ENCODE data around the gene ERCC1.
"Not testable (repeated sequence)": the region's sequence is repeated elsewhere in the genome, so short reads cannot be mapped to it uniquely, and the experiment has no call there.

Gene ERCC1

GRCh38 chr19:45424191-45425058 is 708 bp upstream of the ERCC1 start:
- DNase-seq: peak; percentile 43 to 54

- DNase-seq: no peak
Observed at GRCh38 chr19:45423033-45423588, 606 bp downstream of the ERCC1 start.

GRCh38 chr19:45421947-45422498 is 1.7 kb downstream of the ERCC1 start:
- DNase-seq: no peak

GRCh38 chr19:45420871-45421270 is 2.8 kb downstream of the ERCC1 start:
- DNase-seq: no peak

- DNase-seq: no peak
Observed at GRCh38 chr19:45420356-45420755, 3.4 kb downstream of the ERCC1 start.

GRCh38 chr19:45419895-45420294 is 3.8 kb downstream of the ERCC1 start:
- no peak for DNase-seq

- peak in 1 of 2 donors; percentile 69 for DNase-seq
Observed at GRCh38 chr19:45419396-45419795, 4.3 kb downstream of the ERCC1 start.

- DNase-seq: no peak
Observed at GRCh38 chr19:45418802-45419201, 4.9 kb downstream of the ERCC1 start.

- no peak for DNase-seq
Observed at GRCh38 chr19:45417151-45417550, 6.6 kb downstream of the ERCC1 start.

- DNase-seq: no peak
Observed at GRCh38 chr19:45414468-45414867, 9.2 kb downstream of the ERCC1 start.

GRCh38 chr19:45413497-45413896 is 10.2 kb downstream of the ERCC1 start:
- no peak for DNase-seq

- not testable (repeated sequence) for DNase-seq
Observed at GRCh38 chr19:45410330-45410729, 13.4 kb downstream of the ERCC1 start.

- DNase-seq: no peak
Observed at GRCh38 chr19:45409557-45409920, 14.2 kb downstream of the ERCC1 start.

GRCh38 chr19:45408830-45409556 is 14.7 kb downstream of the ERCC1 start:
- no peak for DNase-seq

GRCh38 chr19:45408121-45408520 is 15.6 kb downstream of the ERCC1 start:
- no peak for DNase-seq

- not testable (repeated sequence) for DNase-seq
Observed at GRCh38 chr19:45407585-45407984, 16.1 kb downstream of the ERCC1 start.

GRCh38 chr19:45407091-45407375 is 16.7 kb downstream of the ERCC1 start:
- no peak for DNase-seq

- DNase-seq: peak; percentile 74 to 85
Observed at GRCh38 chr19:45406226-45407090, 17.3 kb downstream of the ERCC1 start, which contains the start of gene POLR1G. POLR1G (plus strand) TSS chr19:45406644; CDS start chr19:45406697, 53 bp downstream.

- peak; percentile 86 for DNase-seq
Observed at GRCh38 chr19:45405435-45406225, 18.1 kb downstream of the ERCC1 start.

GRCh38 chr19:45404557-45405434 is 18.9 kb downstream of the ERCC1 start, which contains the start of gene PPP1R13L:
PPP1R13L (minus strand) TSS chr19:45405069; CDS start chr19:45398318, 6,751 bp downstream.
- peak; percentile 51 to 56 for DNase-seq

Measured in CD4-positive, alpha-beta T cell treated with Interleukin-4 for 1 hour (primary cell).